ENCODE measurements around the gene GRM7. TPM values are rescaled to one million over a fixed set of nuclear protein-coding genes. Genes with fewer than 3 reads are reported as not detected.

GRM7 gene
- total and polyA plus RNA-seq, 2 donors (not counting 1 experiment from before 2014, with no cell fraction given), result not detected

DNA sequence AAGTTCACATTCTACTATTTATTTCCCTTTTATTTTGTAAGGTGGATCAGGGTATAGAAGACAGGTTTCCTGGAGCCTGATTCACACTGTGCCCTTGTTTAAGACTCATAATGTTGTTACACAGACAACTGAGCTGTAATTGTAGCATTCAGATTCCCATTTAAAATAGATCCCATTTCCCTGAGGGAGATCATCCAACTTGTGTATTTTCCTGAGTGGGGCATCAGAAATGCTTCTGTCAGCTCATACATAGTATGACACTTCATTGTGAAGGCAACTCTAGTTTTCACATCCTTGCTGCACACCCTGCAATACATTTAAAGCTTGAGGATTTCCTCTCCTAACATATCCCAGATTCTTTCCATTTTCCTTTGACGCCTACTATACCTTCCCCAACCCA is 659.7 kb downstream of the GRM7 start:
- Histone ChIP-seq H3K4me1 (ENCODE audit: control insufficient read depth, extremely low read depth, insufficient read depth, low read length) (no peaks in the 10 kb centered on the region), H3K4me3 (replicated peaks in 1 of 4; ENCODE audit: control extremely low read depth in 1 of 4, insufficient read depth in 1 of 4, low read depth in 3 of 4, low read length in 4 of 4) (no peak overlapping the region), H4K20me1 (ENCODE audit: control insufficient read depth, extremely low read depth, insufficient read depth, low read length) (no peaks in the 10 kb centered on the region), H3K36me3 (ENCODE audit: control insufficient read depth, insufficient read depth, low read length) (no peaks in the 10 kb centered on the region), H3K9ac (ENCODE audit: insufficient read depth, low read length) (no peak overlapping the region), H3K79me2 (ENCODE audit: control insufficient read depth, insufficient read depth, low read length) (no peaks in the 10 kb centered on the region), H3K9me3 (ENCODE audit: control insufficient read depth, insufficient read depth, low read depth, low read length) (no peaks in the 10 kb centered on the region), H3K4me2 (ENCODE audit: extremely low read depth, insufficient read depth, low read length) (no peak overlapping the region), H3K27me3 (ENCODE audit: control insufficient read depth, insufficient read depth, low read length) (no peaks in the 10 kb centered on the region), H3K27ac (ENCODE audit: insufficient read depth, low read length) (no peak overlapping the region), H2AFZ (ENCODE audit: low read length) (no peak overlapping the region)
- TF ChIP-seq CTCF (conservative IDR thresholded peaks at IDR 0.05 in 1 of 2, IDR thresholded peaks at IDR 0.05 in 1 of 2; ENCODE audit: low read depth in 1 of 2, low read length in 2 of 2) (no peak), EZH2 (IDR thresholded peaks at IDR 0.05; ENCODE audit: low read length, missing control alignments) (no peak)
- DNase-seq (ENCODE audit: low read depth in 2 of 2), result no peak

- TF ChIP-seq CTCF (conservative IDR thresholded peaks at IDR 0.05 in 1 of 2, IDR thresholded peaks at IDR 0.05 in 1 of 2; ENCODE audit: low read depth in 1 of 2, low read length in 2 of 2), result no peak
- TF ChIP-seq EZH2 (IDR thresholded peaks at IDR 0.05; ENCODE audit: low read length, missing control alignments), result no peak
- Histone ChIP-seq H3K9ac (ENCODE audit: insufficient read depth, low read length) (no peak overlapping the region), H4K20me1 (ENCODE audit: control insufficient read depth, extremely low read depth, insufficient read depth, low read length) (no peaks in the 10 kb centered on the region), H2AFZ (ENCODE audit: low read length) (no peak overlapping the region), H3K4me1 (ENCODE audit: control insufficient read depth, extremely low read depth, insufficient read depth, low read length) (no peaks in the 10 kb centered on the region), H3K36me3 (ENCODE audit: control insufficient read depth, insufficient read depth, low read length) (no peaks in the 10 kb centered on the region), H3K9me3 (ENCODE audit: control insufficient read depth, insufficient read depth, low read depth, low read length) (no peaks in the 10 kb centered on the region), H3K4me3 (replicated peaks in 1 of 4; ENCODE audit: control extremely low read depth in 1 of 4, insufficient read depth in 1 of 4, low read depth in 3 of 4, low read length in 4 of 4) (no peak overlapping the region), H3K4me2 (ENCODE audit: extremely low read depth, insufficient read depth, low read length) (no peak overlapping the region), H3K27ac (ENCODE audit: insufficient read depth, low read length) (no peak overlapping the region), H3K27me3 (ENCODE audit: control insufficient read depth, insufficient read depth, low read length) (no peaks in the 10 kb centered on the region), H3K79me2 (ENCODE audit: control insufficient read depth, insufficient read depth, low read length) (no peaks in the 10 kb centered on the region)
- DNase-seq (ENCODE audit: low read depth in 2 of 2), result peak in 1 of 2 donors; percentile 28
Observed at GRCh38 chr3:7536510-7536909, 675.6 kb downstream of the GRM7 start.

- DNase-seq (ENCODE audit: low read depth in 2 of 2), result no peak
- TF ChIP-seq EZH2 (IDR thresholded peaks at IDR 0.05; ENCODE audit: low read length, missing control alignments) (no peak), CTCF (conservative IDR thresholded peaks at IDR 0.05 in 1 of 2, IDR thresholded peaks at IDR 0.05 in 1 of 2; ENCODE audit: low read depth in 1 of 2, low read length in 2 of 2) (no peak)
- Histone ChIP-seq H3K36me3 (ENCODE audit: control insufficient read depth, insufficient read depth, low read length) (no peaks in the 10 kb centered on the region), H3K9ac (ENCODE audit: insufficient read depth, low read length) (no peak overlapping the region), H3K79me2 (ENCODE audit: control insufficient read depth, insufficient read depth, low read length) (no peaks in the 10 kb centered on the region), H2AFZ (ENCODE audit: low read length) (no peak overlapping the region), H4K20me1 (ENCODE audit: control insufficient read depth, extremely low read depth, insufficient read depth, low read length) (no peaks in the 10 kb centered on the region), H3K4me2 (ENCODE audit: extremely low read depth, insufficient read depth, low read length) (no peak overlapping the region), H3K27me3 (ENCODE audit: control insufficient read depth, insufficient read depth, low read length) (no peaks in the 10 kb centered on the region), H3K27ac (ENCODE audit: insufficient read depth, low read length) (no peak overlapping the region), H3K4me1 (ENCODE audit: control insufficient read depth, extremely low read depth, insufficient read depth, low read length) (no peaks in the 10 kb centered on the region), H3K4me3 (replicated peaks in 1 of 4; ENCODE audit: control extremely low read depth in 1 of 4, insufficient read depth in 1 of 4, low read depth in 3 of 4, low read length in 4 of 4) (no peak overlapping the region), H3K9me3 (ENCODE audit: control insufficient read depth, insufficient read depth, low read depth, low read length) (no peaks in the 10 kb centered on the region)
Observed at GRCh38 chr3:7536921-7537320, 676.0 kb downstream of the GRM7 start.
